ENCODE data around the gene C5orf34. TPM values are rescaled to one million over a fixed set of nuclear protein-coding genes. Genes with fewer than 3 reads are reported as not detected.

Gene C5orf34
- total RNA-seq, 1 experiment from 2014 or later, result 9.4 TPM

DNA sequence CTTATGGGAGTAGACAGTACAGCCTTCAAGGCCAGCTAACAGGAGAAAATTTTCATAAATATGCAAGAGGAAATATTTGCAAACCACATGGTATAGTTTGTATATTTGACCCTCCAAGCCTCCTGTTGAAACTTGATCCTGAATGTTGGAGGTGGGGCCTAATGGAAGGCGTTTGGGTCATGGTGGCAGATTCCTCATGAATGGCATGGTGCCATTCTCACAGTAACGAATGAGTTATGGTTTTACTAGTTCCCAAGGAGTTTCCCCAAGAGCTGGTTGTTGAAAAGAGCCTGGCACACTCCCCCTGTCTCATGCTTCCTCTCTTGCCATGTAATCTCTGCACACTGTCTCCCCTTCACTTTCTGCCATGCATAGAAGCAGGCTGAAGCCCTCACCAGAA is 45.2 kb upstream of the C5orf34 start (continued):
- TF ChIP-seq PRDM15 (CRISPR knock-in tag; IDR thresholded peaks at IDR 0.05), result no peak
- no peak for TF ChIP-seq HMGXB4 (CRISPR knock-in tag; IDR thresholded peaks at IDR 0.05)
- TF ChIP-seq FOXK1 (CRISPR knock-in tag; IDR thresholded peaks at IDR 0.05), result no peak
- TF ChIP-seq, protein P1, sequence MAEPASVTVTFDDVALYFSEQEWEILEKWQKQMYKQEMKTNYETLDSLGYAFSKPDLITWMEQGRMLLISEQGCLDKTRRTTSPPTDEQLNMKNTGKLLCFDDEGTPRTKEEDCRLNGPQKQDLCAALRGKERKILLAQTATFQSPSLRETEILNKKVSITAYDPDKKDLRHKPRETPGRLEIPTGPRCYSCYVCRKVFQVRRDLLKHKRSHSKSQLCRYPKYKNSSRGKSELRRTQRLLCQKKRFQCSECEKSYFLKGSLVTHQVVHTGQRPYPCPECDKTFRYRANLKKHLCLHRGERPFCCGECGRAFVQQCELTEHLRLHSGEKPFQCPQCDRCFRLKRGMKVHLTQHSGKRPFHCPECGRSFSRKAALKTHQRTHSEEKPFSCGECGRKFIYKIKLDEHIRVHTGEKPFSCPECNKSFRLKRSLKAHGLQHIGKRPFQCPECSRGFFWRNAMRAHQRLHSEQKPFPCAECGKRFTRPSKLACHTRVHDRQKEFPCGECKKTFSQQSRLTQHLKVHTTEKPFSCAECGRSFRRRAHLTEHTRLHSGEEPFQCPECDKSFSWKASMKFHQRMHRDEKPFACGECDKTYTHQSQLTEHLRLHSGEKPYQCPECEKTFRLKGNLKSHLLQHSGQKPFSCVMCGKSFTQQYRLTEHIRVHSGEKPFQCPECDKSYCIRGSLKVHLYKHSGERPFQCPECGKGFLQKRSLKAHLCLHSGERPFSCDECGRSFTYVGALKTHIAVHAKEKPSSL (CRISPR knock-in tag; conservative IDR thresholded peaks at IDR 0.05), result no peak
- no peak for TF ChIP-seq SOX15 (CRISPR knock-in tag; IDR thresholded peaks at IDR 0.05)
- no peak for TF ChIP-seq ZNF121 (CRISPR knock-in tag; IDR thresholded peaks at IDR 0.05)
- no peak for TF ChIP-seq TCF7 (CRISPR knock-in tag; IDR thresholded peaks at IDR 0.05; ENCODE audit: low read depth)

GRCh38 chr5:43556857-43557542 is 42.1 kb upstream of the C5orf34 start, which contains the start of gene PAIP1:
Gene PAIP1, minus strand, starts transcription at chr5:43557077. Its CDS starts 231 bp downstream, at chr5:43556846.
- ATAC-seq, result peak; percentile 86
- H3K4me1 Mint-ChIP-seq, result peaks cover 19% of the 10 kb centered on the region
- CTCF ChIA-PET, result interaction anchor here (0.6 kb wide), 1 partner anchor 73 kb away, joined by 4 read pairs; no protein-coding TSS in a partner anchor
- H3K4me3 Mint-ChIP-seq, result peak within 1 kb of the TSS; percentile 81
- POLR2A ChIA-PET, result interaction anchor here (1.6 kb wide), 1 partner anchor 46 kb away, joined by 6 read pairs; the partner anchor contains the start of gene NNT
- no peaks in the 10 kb centered on the region for H3K27me3 Mint-ChIP-seq (ENCODE audit: low read depth)
- H3K9me3 Mint-ChIP-seq, result no peaks in the 10 kb centered on the region
- DNase-seq (ENCODE audit: low spot score), result peak; percentile 80
- peak within 1 kb of the TSS; percentile 90 for H3K27ac Mint-ChIP-seq
- H3K36me3 Mint-ChIP-seq, result 0 out of 2 replicates have a peak, but pooled peaks cover 6% of the 10 kb centered on the region
- TF ChIP-seq STAT6 (CRISPR knock-in tag; conservative IDR thresholded peaks at IDR 0.05; ENCODE audit: low read depth) (no peak), ZBTB21 (CRISPR knock-in tag; IDR thresholded peaks at IDR 0.05; ENCODE audit: borderline replicate concordance) (no peak), ELF4 (CRISPR knock-in tag; IDR thresholded peaks at IDR 0.05; ENCODE audit: low read depth) (no peak), CTCF (IDR thresholded peaks at IDR 0.05) (no peak), E2F4 (CRISPR knock-in tag; IDR thresholded peaks at IDR 0.05; ENCODE audit: borderline replicate concordance, low read depth) (0 out of 2 replicates have a peak, but pooled peaks have one; percentile 21), EMX1 (CRISPR knock-in tag; IDR thresholded peaks at IDR 0.05) (no peak), GABPB1 (CRISPR knock-in tag; IDR thresholded peaks at IDR 0.05) (0 out of 2 replicates have a peak, but pooled peaks have one; percentile 0)
- TF ChIP-seq, protein P2, sequence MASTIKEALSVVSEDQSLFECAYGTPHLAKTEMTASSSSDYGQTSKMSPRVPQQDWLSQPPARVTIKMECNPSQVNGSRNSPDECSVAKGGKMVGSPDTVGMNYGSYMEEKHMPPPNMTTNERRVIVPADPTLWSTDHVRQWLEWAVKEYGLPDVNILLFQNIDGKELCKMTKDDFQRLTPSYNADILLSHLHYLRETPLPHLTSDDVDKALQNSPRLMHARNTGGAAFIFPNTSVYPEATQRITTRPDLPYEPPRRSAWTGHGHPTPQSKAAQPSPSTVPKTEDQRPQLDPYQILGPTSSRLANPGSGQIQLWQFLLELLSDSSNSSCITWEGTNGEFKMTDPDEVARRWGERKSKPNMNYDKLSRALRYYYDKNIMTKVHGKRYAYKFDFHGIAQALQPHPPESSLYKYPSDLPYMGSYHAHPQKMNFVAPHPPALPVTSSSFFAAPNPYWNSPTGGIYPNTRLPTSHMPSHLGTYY (CRISPR knock-in tag; IDR thresholded peaks at IDR 0.05), result peak; percentile 6; the same call in 1 of the 2 replicates
- TF ChIP-seq, protein P3, sequence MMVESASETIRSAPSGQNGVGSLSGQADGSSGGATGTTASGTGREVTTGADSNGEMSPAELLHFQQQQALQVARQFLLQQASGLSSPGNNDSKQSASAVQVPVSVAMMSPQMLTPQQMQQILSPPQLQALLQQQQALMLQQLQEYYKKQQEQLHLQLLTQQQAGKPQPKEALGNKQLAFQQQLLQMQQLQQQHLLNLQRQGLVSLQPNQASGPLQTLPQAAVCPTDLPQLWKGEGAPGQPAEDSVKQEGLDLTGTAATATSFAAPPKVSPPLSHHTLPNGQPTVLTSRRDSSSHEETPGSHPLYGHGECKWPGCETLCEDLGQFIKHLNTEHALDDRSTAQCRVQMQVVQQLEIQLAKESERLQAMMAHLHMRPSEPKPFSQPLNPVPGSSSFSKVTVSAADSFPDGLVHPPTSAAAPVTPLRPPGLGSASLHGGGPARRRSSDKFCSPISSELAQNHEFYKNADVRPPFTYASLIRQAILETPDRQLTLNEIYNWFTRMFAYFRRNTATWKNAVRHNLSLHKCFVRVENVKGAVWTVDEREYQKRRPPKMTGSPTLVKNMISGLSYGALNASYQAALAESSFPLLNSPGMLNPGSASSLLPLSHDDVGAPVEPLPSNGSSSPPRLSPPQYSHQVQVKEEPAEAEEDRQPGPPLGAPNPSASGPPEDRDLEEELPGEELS (CRISPR knock-in tag; IDR thresholded peaks at IDR 0.05), result peak; percentile 11; the same call in 1 of the 2 replicates
